Measurements from ENCODE around the gene FGB. TPM values are rescaled to one million over a fixed set of nuclear protein-coding genes. Genes with fewer than 3 reads are reported as not detected.
A peak's percentile ranks its signal among the peaks of the same experiment; 100 is the strongest.

FGB gene
- total and polyA plus RNA-seq, 9 of the 15 experiments (the other 6 are each of a cell fraction or from before 2014, with no cell fraction given), result 0.07 to 1.9 (median 0.13) TPM; not detected in 6

DNA sequence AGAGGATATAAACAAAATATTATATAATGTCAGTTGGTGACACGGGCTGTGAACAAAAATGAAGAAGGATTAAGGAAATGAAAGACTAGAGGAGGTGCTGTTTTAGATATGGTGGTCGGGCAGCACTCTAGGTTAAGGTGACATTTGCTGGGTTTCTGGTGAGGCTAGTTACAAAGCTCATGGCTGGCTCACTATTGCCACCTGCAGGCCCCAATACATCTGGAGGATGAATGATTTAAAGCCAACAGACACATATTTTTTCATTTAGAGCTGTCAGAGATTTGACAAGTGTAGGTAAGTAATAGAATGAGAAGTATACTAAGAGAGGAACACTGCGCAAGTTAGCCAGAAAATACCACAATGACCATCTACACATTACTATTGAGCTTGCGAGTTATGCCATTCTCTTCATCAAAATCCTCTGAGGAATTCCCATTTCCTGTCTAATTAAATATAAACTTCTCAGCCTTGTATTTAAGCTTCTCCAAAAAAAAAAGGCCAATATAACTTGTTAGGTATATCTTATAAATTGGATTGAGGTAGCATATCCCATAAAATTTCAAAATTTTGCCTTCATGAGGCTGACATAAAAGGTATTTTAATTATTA lies 56.0 kb downstream of the FGB start (continued):
- TF ChIP-seq, protein P1, sequence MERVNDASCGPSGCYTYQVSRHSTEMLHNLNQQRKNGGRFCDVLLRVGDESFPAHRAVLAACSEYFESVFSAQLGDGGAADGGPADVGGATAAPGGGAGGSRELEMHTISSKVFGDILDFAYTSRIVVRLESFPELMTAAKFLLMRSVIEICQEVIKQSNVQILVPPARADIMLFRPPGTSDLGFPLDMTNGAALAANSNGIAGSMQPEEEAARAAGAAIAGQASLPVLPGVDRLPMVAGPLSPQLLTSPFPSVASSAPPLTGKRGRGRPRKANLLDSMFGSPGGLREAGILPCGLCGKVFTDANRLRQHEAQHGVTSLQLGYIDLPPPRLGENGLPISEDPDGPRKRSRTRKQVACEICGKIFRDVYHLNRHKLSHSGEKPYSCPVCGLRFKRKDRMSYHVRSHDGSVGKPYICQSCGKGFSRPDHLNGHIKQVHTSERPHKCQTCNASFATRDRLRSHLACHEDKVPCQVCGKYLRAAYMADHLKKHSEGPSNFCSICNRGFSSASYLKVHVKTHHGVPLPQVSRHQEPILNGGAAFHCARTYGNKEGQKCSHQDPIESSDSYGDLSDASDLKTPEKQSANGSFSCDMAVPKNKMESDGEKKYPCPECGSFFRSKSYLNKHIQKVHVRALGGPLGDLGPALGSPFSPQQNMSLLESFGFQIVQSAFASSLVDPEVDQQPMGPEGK (CRISPR knock-in tag; IDR thresholded peaks at IDR 0.05; ENCODE audit: borderline replicate concordance), result no peak
- TF ChIP-seq MEIS2 (IDR thresholded peaks at IDR 0.05; ENCODE audit: partially characterized antibody) (peak; percentile 87), MAFG (tag; conservative IDR thresholded peaks at IDR 0.05) (no peak), FOXK1 (CRISPR knock-in tag; IDR thresholded peaks at IDR 0.05; ENCODE audit: borderline replicate concordance) (no peak), ZNF23 (CRISPR knock-in tag; IDR thresholded peaks at IDR 0.05) (no peak), HDAC6 (IDR thresholded peaks at IDR 0.05; ENCODE audit: low read depth, low read length) (no peak), ZNF197 (CRISPR knock-in tag; IDR thresholded peaks at IDR 0.05; ENCODE audit: low read depth) (no peak), MCM5 (IDR thresholded peaks at IDR 0.05; ENCODE audit: low read depth) (no peak), EP300 (IDR thresholded peaks at IDR 0.05; ENCODE audit: low read length) (no peak), MEF2A (IDR thresholded peaks at IDR 0.05; ENCODE audit: control insufficient read depth, low read depth, low read length) (no peak), ZC3H8 (IDR thresholded peaks at IDR 0.05) (no peak), NCOA2 (IDR thresholded peaks at IDR 0.05; ENCODE audit: partially characterized antibody in 2 of 2) (no peak), ESRRB (CRISPR knock-in tag; IDR thresholded peaks at IDR 0.05; ENCODE audit: borderline replicate concordance) (no peak), RAD21 (CRISPR knock-in tag; conservative IDR thresholded peaks at IDR 0.05 in 1 of 2, IDR thresholded peaks at IDR 0.05 in 1 of 2) (peak; percentile 72 to 87), GABPB1 (CRISPR knock-in tag; IDR thresholded peaks at IDR 0.05) (no peak)
- TF ChIP-seq, protein P2, sequence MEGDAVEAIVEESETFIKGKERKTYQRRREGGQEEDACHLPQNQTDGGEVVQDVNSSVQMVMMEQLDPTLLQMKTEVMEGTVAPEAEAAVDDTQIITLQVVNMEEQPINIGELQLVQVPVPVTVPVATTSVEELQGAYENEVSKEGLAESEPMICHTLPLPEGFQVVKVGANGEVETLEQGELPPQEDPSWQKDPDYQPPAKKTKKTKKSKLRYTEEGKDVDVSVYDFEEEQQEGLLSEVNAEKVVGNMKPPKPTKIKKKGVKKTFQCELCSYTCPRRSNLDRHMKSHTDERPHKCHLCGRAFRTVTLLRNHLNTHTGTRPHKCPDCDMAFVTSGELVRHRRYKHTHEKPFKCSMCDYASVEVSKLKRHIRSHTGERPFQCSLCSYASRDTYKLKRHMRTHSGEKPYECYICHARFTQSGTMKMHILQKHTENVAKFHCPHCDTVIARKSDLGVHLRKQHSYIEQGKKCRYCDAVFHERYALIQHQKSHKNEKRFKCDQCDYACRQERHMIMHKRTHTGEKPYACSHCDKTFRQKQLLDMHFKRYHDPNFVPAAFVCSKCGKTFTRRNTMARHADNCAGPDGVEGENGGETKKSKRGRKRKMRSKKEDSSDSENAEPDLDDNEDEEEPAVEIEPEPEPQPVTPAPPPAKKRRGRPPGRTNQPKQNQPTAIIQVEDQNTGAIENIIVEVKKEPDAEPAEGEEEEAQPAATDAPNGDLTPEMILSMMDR (IDR thresholded peaks at IDR 0.05 in 2 of 3, conservative IDR thresholded peaks at IDR 0.05 in 1 of 3; ENCODE audit: insufficient read depth in 2 of 3, low read depth in 1 of 3, low read length in 3 of 3), result peak; percentile 68 to 83 (median 69)
- TF ChIP-seq, protein P3, sequence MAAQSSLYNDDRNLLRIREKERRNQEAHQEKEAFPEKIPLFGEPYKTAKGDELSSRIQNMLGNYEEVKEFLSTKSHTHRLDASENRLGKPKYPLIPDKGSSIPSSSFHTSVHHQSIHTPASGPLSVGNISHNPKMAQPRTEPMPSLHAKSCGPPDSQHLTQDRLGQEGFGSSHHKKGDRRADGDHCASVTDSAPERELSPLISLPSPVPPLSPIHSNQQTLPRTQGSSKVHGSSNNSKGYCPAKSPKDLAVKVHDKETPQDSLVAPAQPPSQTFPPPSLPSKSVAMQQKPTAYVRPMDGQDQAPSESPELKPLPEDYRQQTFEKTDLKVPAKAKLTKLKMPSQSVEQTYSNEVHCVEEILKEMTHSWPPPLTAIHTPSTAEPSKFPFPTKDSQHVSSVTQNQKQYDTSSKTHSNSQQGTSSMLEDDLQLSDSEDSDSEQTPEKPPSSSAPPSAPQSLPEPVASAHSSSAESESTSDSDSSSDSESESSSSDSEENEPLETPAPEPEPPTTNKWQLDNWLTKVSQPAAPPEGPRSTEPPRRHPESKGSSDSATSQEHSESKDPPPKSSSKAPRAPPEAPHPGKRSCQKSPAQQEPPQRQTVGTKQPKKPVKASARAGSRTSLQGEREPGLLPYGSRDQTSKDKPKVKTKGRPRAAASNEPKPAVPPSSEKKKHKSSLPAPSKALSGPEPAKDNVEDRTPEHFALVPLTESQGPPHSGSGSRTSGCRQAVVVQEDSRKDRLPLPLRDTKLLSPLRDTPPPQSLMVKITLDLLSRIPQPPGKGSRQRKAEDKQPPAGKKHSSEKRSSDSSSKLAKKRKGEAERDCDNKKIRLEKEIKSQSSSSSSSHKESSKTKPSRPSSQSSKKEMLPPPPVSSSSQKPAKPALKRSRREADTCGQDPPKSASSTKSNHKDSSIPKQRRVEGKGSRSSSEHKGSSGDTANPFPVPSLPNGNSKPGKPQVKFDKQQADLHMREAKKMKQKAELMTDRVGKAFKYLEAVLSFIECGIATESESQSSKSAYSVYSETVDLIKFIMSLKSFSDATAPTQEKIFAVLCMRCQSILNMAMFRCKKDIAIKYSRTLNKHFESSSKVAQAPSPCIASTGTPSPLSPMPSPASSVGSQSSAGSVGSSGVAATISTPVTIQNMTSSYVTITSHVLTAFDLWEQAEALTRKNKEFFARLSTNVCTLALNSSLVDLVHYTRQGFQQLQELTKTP (IDR thresholded peaks at IDR 0.05; ENCODE audit: low read depth in 1 of 2, partially characterized antibody in 2 of 2), result no peak

All from K562 (cell line).